ENCODE results near the gene ACKR2.

ACKR2 gene

DNA sequence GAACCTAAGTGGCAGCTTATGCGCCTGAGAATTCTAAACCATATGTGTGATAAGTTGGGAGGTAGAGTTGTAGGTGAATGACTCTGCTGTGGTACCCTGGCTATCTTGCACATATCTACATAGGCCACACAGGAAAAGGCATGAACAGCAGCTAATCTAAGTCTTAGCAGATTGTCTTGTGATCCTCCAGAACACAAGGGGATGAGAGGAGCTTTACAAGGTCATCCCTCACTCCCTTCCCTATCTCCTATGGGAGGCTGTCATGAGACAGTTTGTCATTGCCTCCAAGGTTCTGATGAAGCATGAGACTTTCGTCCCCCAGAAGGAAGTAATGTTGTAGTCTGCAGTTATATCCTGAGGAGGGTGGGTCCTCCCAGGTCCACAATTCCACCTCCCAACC, 93.0 kb downstream of the ACKR2 start:
- Mint-ChIP-seq H3K27ac (no peak overlapping the region), H3K27me3 (peaks cover 33 to 41% of the 10 kb centered on the region in 2 donors), H3K4me1 (ENCODE audit: low read depth in 2 of 2) (peaks cover 0 to 6% of the 10 kb centered on the region in 2 donors), H3K4me3 (no peak overlapping the region), H3K36me3 (ENCODE audit: insufficient read depth) (no peaks in the 10 kb centered on the region), H3K9me3 (peaks cover 0 to 11% of the 10 kb centered on the region in 2 donors)
- DNase-seq (no peak), ATAC-seq (replicated peaks) (no peak)

DNA sequence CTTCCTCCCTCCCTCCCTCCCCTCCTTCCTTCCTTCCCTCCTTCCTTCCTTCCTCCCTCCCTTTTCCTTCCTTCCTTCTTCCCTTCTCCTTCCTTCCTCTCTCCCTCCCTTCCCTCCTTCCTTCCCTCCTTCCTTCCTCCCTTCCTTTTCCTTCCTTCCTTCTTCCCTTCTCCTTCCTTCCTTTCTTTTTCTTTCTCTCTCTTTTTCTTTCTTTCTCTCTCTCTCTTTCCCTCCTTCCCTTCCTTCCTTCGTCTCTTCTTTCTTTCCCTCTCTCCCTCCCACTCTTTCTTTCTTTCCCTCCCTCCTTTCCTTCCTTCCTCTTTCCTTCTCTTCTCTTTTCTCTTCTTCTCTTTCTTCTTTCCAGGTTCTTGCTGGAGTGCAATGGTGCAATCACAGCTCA, 94.8 kb downstream of the ACKR2 start:
- Mint-ChIP-seq H3K36me3 (ENCODE audit: insufficient read depth) (no peaks in the 10 kb centered on the region), H3K27me3 (peaks cover 49 to 59% of the 10 kb centered on the region in 2 donors), H3K27ac (no peak overlapping the region), H3K4me3 (no peak overlapping the region), H3K9me3 (peaks cover 0 to 11% of the 10 kb centered on the region in 2 donors), H3K4me1 (ENCODE audit: low read depth in 2 of 2) (peaks cover 0 to 6% of the 10 kb centered on the region in 2 donors)
- no peak for ATAC-seq (replicated peaks)
- no peak for DNase-seq

DNA sequence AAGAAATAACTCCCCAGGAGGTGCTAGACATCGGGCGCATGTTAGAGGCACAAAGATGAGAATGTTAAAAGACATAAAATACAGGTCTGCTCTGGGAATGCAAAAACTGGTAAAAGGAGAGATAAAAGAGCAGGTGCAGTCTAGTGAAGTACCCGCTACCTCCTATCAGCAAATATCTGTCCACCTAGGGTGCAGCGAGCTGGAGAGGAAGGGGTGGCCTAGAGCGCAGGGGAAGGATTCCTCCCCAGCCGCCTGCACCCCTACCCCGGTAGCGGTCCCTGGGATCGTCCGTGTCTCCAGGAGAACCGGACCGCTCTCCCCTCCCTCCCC, 96.5 kb downstream of the ACKR2 start:
- DNase-seq (no peak), ATAC-seq (replicated peaks) (no peak)
- peak overlapping the region; percentile 32 to 71 for H3K4me3 Mint-ChIP-seq
- no peak overlapping the region for H3K27ac Mint-ChIP-seq
- peaks cover 0 to 11% of the 10 kb centered on the region in 2 donors for H3K9me3 Mint-ChIP-seq
- H3K36me3 Mint-ChIP-seq (ENCODE audit: insufficient read depth), result no peaks in the 10 kb centered on the region
- H3K4me1 Mint-ChIP-seq (ENCODE audit: low read depth in 2 of 2), result peaks cover 0 to 6% of the 10 kb centered on the region in 2 donors
- H3K27me3 Mint-ChIP-seq, result peaks cover 45 to 63% of the 10 kb centered on the region in 2 donors

DNA sequence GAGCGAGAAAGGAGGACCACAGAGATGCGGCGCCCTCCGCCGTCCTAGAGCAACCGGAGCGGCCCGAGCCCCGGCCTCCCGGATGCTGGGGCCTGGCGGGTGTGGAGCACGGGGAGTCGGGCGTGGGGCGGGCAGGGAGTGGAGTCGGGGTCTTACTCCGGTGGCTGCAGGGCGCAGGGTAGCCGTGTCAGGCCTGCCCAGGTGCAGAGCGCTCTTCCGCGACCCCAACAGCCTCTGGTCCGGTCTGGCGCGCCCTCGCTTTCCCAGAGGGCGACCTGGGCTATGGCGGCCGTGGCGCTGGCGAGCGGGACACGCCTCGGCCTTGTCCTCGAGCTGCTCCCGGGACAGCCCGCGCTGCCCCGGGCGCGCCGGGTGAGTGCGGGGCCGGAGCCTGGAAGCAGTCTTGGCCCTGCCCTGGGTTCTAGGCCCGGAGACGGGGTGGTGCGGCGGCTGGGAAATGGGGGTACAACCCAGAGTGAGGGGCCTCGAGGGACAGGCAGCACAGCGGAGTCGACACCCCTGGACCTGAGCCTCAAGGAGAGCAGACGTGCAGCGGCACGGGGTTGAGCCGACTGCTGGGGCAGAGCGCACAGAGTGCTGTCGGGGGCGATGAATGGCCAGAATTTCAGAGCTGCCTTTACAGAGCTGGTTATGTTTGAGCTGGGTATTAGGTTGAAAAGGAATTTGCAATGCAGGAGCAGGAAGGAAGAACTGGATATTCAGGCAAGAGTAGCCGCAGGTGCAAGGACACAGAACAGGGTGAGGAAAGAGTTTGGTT, 97.0 kb downstream of the ACKR2 start, which contains the start of gene ZNF662:
Gene ZNF662 (plus strand): TSS at position 73 of the 778 bp plus-strand sequence. CDS start 1,973 bp downstream, outside the sequence.
- Mint-ChIP-seq H3K27me3 (peaks cover 42 to 59% of the 10 kb centered on the region in 2 donors), H3K4me1 (ENCODE audit: low read depth in 2 of 2) (peaks cover 0 to 6% of the 10 kb centered on the region in 2 donors), H3K36me3 (ENCODE audit: insufficient read depth) (no peaks in the 10 kb centered on the region), H3K9me3 (peaks cover 0 to 11% of the 10 kb centered on the region in 2 donors), H3K4me3 (peak within 1 kb of the TSS; percentile 32 to 71), H3K27ac (no peak within 1 kb of the TSS)
- ATAC-seq (replicated peaks) (peak; percentile 26), DNase-seq (no peak)

DNA sequence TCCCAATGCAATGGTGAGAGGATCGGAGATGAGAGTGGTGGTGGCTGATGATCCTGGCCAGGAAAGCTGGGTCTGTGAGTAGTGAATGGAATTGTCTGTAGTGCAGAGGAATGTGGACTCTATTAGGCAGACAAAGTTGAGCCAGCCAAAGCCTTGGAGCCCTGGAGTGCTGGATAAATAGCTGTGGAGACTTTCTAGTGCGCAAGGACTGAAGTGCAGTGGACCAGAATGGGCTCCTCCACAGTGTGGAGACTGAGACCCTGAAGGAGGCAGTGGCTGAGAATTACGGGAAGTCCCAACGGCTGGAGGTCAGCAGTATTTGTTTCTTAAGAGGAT, 97.6 kb downstream of the ACKR2 start:
- ATAC-seq (replicated peaks), result no peak
- Mint-ChIP-seq H3K27me3 (peaks cover 42 to 58% of the 10 kb centered on the region in 2 donors), H3K27ac (no peak overlapping the region), H3K36me3 (ENCODE audit: insufficient read depth) (no peaks in the 10 kb centered on the region), H3K4me1 (ENCODE audit: low read depth in 2 of 2) (peaks cover 0 to 6% of the 10 kb centered on the region in 2 donors), H3K9me3 (peaks cover 0 to 11% of the 10 kb centered on the region in 2 donors), H3K4me3 (no peak overlapping the region)
- DNase-seq, result no peak

DNA sequence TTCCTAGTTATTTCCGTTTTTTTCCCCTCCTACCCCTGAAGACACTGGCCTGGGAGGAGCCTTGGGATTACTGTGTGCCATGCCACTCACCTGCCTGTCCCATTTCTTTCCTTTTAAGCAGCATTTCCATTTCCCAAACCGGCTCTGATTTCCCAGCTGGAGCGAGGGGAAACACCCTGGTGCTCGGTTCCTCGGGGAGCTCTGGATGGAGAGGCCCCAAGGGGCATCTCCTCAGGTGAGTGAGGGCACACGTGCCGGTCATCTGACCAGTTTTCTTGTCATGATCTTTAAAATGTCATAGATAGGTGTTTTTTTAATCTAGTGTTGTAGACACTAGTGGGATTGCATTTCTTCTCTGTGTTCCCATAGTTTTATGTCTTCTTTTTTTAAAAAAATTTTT, 99.4 kb downstream of the ACKR2 start:
- peaks cover 40 to 53% of the 10 kb centered on the region in 2 donors for H3K27me3 Mint-ChIP-seq
- H3K4me1 Mint-ChIP-seq (ENCODE audit: low read depth in 2 of 2), result peaks cover 0 to 6% of the 10 kb centered on the region in 2 donors
- no peak for ATAC-seq (replicated peaks)
- H3K9me3 Mint-ChIP-seq, result peaks cover 0 to 8% of the 10 kb centered on the region in 2 donors
- H3K36me3 Mint-ChIP-seq (ENCODE audit: insufficient read depth), result no peaks in the 10 kb centered on the region
- H3K27ac Mint-ChIP-seq, result no peak overlapping the region
- H3K4me3 Mint-ChIP-seq, result no peak overlapping the region
- DNase-seq, result no peak

DNA sequence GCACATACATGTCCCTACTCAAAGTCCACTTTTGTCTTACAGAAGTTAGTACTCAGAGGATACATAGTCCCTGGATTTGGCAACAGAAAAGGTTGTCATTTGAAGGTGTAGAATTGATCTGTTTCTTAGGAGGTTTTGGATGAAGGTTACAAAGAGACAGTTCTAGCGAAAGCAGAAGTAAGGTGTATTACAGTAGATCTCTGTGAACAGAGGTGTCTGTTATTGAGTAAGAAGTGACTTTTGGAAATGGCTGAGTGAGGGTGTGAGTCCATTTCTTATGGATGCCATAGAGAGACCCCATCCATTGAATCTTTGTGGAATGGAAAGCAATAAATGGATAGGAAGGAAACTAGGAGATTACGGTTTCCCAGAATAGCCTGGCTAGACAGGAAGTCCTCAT, 102.3 kb downstream of the ACKR2 start:
- DNase-seq (no peak), ATAC-seq (replicated peaks) (no peak)
- H3K27me3 Mint-ChIP-seq, result peaks cover 31 to 32% of the 10 kb centered on the region in 2 donors
- H3K36me3 Mint-ChIP-seq (ENCODE audit: insufficient read depth), result no peaks in the 10 kb centered on the region
- peaks cover 0 to 1% of the 10 kb centered on the region in 2 donors for H3K4me1 Mint-ChIP-seq (ENCODE audit: low read depth in 2 of 2)
- H3K27ac Mint-ChIP-seq, result no peak overlapping the region
- peaks cover 8 to 11% of the 10 kb centered on the region in 2 donors for H3K9me3 Mint-ChIP-seq
- no peak overlapping the region for H3K4me3 Mint-ChIP-seq

DNA sequence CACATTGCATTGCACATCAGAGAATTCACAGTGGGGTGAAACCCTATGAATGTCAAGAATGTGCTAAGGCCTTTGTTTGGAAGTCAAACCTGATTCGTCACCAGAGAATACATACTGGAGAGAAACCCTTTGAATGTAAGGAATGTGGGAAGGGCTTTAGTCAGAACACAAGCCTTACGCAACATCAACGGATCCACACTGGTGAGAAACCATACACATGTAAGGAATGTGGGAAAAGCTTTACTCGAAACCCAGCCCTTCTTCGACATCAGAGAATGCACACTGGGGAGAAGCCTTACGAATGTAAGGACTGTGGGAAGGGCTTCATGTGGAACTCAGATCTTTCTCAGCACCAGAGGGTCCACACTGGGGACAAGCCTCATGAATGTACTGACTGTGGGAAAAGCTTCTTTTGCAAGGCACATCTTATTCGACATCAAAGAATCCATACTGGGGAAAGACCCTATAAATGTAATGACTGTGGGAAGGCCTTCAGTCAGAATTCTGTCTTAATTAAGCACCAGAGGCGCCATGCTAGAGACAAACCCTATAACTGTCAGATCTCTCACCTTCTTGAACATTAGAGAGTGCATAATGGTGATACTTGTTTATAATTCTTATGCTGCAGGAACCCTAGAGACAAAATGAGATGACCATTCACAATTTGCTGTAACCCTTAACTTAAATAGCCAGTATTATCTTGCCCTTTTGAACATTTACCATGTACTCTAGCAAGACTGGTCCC, 105.7 kb downstream of the ACKR2 start:
- no peaks in the 10 kb centered on the region for H3K36me3 Mint-ChIP-seq (ENCODE audit: insufficient read depth)
- ATAC-seq (replicated peaks), result no peak
- peaks cover 8 to 14% of the 10 kb centered on the region in 2 donors for H3K9me3 Mint-ChIP-seq
- H3K27ac Mint-ChIP-seq, result no peak overlapping the region
- H3K27me3 Mint-ChIP-seq, result peaks cover 8 to 17% of the 10 kb centered on the region in 2 donors
- no peak for DNase-seq
- no peaks in the 10 kb centered on the region for H3K4me1 Mint-ChIP-seq (ENCODE audit: low read depth in 2 of 2)
- H3K4me3 Mint-ChIP-seq, result no peak overlapping the region
